ENCODE data around the gene NRG2. TPM values are rescaled to one million over a fixed set of nuclear protein-coding genes. Genes with fewer than 3 reads are reported as not detected.

Gene NRG2
- total RNA-seq, 5 donors from 2014 or later (not counting 1 experiment from before 2014, with no cell fraction given): 0.12 to 0.15 (median 0.12) TPM; not detected in 1

DNA sequence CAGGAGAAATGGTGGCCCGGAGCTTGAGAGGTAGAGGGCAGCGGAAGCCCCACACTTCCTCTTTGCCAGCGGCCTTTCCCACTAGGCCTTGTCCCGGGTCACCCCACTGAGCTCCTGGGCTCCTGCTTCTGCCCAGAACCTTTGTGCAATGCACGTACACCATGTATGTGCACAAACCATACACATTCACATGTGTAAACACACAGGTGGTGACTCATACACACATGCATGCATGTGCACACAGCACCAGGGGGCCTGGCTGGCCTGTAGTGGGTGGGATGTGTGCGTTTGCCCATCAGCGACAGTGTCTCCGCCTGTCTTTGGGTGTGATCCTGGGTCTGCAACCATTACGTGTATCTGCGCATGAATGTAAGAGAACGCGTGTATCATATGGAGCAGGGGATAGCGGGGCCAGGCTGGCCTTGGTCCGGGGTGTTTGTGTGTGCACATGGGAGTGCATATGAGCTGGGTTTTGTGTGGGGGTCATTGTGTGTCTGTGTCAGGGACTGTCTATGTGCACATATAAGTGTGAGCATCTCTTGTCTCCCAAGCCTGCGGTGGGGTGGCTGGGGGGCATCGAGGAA, 203.8 kb downstream of the NRG2 start:
- no peaks in the 10 kb centered on the region for H3K9me3 ChIP-seq

DNA sequence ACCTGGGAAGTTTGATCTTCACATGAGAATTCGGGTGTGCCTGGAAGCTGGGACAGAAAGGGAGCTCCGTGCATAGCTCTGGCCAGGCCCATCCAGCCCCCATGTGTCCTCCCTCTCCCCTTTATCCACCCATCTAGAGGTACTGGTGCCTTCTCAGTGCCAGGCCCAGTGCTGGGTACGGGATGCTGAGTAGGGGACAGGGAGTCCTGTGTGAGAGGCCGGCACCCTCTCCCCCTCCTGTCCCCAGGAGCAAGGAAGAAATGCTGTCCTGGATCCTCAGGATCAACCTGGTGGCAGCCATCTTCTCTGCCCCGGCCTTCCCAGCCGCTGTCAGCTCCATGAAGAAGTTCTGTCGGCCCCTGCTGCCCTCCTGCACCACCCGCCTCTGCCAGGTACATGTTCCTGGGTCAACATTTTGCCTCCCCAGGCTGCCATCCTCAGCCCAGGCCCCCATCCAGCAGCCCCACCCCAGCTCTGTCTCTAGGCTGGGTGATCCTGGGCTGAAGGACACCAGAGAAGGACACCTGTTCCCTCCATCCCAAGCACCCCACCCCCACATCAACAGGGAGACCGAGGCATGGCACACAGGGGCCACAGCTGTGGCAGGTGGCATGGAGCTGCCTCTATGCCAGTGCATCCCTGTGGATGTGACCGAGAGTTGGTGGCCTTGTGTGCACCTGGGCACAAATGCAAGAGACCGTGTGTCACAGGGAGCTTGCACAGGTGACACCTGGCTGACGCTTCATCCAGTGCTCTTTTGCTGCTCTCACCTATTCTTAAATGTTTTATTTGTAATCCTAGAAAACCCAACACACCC, 204.5 kb downstream of the NRG2 start:
- Mint-ChIP-seq H3K4me1 (no peaks in the 10 kb centered on the region), H3K4me3 (no peak overlapping the region), H3K27me3 (peaks cover 31 to 33% of the 10 kb centered on the region in 2 donors), H3K9me3 (no peaks in the 10 kb centered on the region), H3K27ac (no peak overlapping the region), H3K36me3 (no peaks in the 10 kb centered on the region)
- ATAC-seq (replicated peaks in 1 of 4) (no peak), DNase-seq (no peak)
- no peaks in the 10 kb centered on the region for H3K36me3 ChIP-seq (ENCODE audit: control insufficient read depth in 2 of 2, extremely low read depth in 1 of 2, insufficient read depth in 1 of 2, low read length in 1 of 2)
- H3K27me3 ChIP-seq (replicated peaks in 1 of 2; ENCODE audit: control insufficient read depth in 2 of 2, extremely low read depth in 1 of 2, insufficient read depth in 2 of 2, low read length in 1 of 2): peaks cover 0 to 44% of the 10 kb centered on the region in 2 experiments
- CTCF ChIA-PET: interaction anchor here in 1 of 2 donors (0.6 kb wide), 1 partner anchor 308 kb away, joined by 10 read pairs; no protein-coding TSS in a partner anchor
- H3K27ac ChIP-seq (ENCODE audit: low read length): no peak overlapping the region
- H3K9me3 ChIP-seq: no peaks in the 10 kb centered on the region
- WGBS (ENCODE audit: insufficient coverage): 81% methylated on average over 7 of the region's 12 CpGs
- H3K4me1 ChIP-seq (ENCODE audit: control insufficient read depth in 1 of 2, extremely low read depth in 1 of 2, insufficient read depth in 2 of 2, low read length in 2 of 2): no peaks in the 10 kb centered on the region
- H3K4me3 ChIP-seq (ENCODE audit: control insufficient read depth in 1 of 2, extremely low read depth in 1 of 2, low read length in 1 of 2): no peak overlapping the region
- POLR2A ChIA-PET: no interaction called here

More for the DNA sequence above, 203.8 kb downstream of the NRG2 start:
- Histone ChIP-seq H3K27ac (ENCODE audit: low read length) (no peak overlapping the region), H3K4me3 (ENCODE audit: control insufficient read depth in 1 of 2, extremely low read depth in 1 of 2, low read length in 1 of 2) (no peak overlapping the region), H3K36me3 (ENCODE audit: control insufficient read depth in 2 of 2, extremely low read depth in 1 of 2, insufficient read depth in 1 of 2, low read length in 1 of 2) (no peaks in the 10 kb centered on the region), H3K27me3 (replicated peaks in 1 of 2; ENCODE audit: control insufficient read depth in 2 of 2, extremely low read depth in 1 of 2, insufficient read depth in 2 of 2, low read length in 1 of 2) (peaks cover 0 to 41% of the 10 kb centered on the region in 2 experiments), H3K4me1 (ENCODE audit: control insufficient read depth in 1 of 2, extremely low read depth in 1 of 2, insufficient read depth in 2 of 2, low read length in 2 of 2) (no peaks in the 10 kb centered on the region)
- Mint-ChIP-seq H3K4me3 (no peak overlapping the region), H3K27ac (no peak overlapping the region), H3K36me3 (no peaks in the 10 kb centered on the region), H3K27me3 (peaks cover 32 to 33% of the 10 kb centered on the region in 2 donors), H3K4me1 (peaks cover 0 to under 1% (median 0%) of the 10 kb centered on the region in 3 donors), H3K9me3 (no peaks in the 10 kb centered on the region)
- ChIA-PET POLR2A (no interaction called here), CTCF (interaction anchor here in 1 of 2 donors (0.6 kb wide), 1 partner anchor 307 kb away, joined by 10 read pairs; no protein-coding TSS in a partner anchor)
- ATAC-seq (replicated peaks in 1 of 4) (no peak), DNase-seq (no peak)
- 90% methylated on average over 13 of the region's 16 CpGs for WGBS (ENCODE audit: insufficient coverage)

DNA sequence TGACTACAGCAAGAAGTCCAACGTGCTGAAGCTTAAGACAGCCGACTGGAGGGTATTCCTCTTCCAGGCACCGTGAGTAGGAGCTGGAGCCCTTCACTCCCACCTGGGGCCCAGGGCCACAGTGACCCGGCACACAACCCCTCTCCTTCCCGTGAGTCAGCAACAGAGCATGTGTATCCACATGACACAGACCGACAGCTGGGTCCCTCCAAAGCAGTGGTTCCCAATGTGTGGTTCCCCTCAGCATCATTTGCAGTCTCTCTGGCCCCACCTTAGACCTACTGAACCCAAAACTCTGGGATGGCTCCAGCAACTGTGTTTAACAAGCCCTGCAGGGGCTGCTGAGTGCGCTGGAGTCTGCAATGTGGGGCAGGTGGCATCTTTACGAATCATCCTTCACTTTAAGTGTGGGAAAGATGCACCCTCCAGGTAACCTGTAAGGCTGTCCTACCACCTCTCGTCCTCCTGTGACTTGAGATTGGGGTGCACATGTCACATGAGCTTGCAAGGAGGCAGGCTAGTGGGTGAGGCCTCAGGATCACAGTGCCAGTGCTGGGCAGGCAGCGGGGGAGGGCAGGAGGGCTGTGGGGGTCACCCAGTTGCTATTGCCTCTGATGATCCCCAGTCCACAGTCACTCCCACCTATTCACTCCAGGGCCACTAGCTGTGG, 205.3 kb downstream of the NRG2 start:
- Histone ChIP-seq H3K27ac (ENCODE audit: low read length) (no peak overlapping the region), H3K27me3 (replicated peaks in 1 of 2; ENCODE audit: control insufficient read depth in 2 of 2, extremely low read depth in 1 of 2, insufficient read depth in 2 of 2, low read length in 1 of 2) (peaks cover 0 to 44% of the 10 kb centered on the region in 2 experiments), H3K9me3 (no peaks in the 10 kb centered on the region), H3K4me1 (ENCODE audit: control insufficient read depth in 1 of 2, extremely low read depth in 1 of 2, insufficient read depth in 2 of 2, low read length in 2 of 2) (no peaks in the 10 kb centered on the region), H3K36me3 (ENCODE audit: control insufficient read depth in 2 of 2, extremely low read depth in 1 of 2, insufficient read depth in 1 of 2, low read length in 1 of 2) (no peaks in the 10 kb centered on the region), H3K4me3 (ENCODE audit: control insufficient read depth in 1 of 2, extremely low read depth in 1 of 2, low read length in 1 of 2) (no peak overlapping the region)
- ChIA-PET POLR2A (no interaction called here), CTCF (interaction anchor here in 1 of 2 donors (0.6 kb wide), 1 partner anchor 34 kb away, joined by 3 read pairs; no protein-coding TSS in a partner anchor)
- Mint-ChIP-seq H3K4me3 (no peak overlapping the region), H3K9me3 (no peaks in the 10 kb centered on the region), H3K4me1 (no peaks in the 10 kb centered on the region), H3K27ac (no peak overlapping the region), H3K27me3 (peaks cover 28 to 33% of the 10 kb centered on the region in 2 donors), H3K36me3 (no peaks in the 10 kb centered on the region)
- ATAC-seq (replicated peaks in 1 of 4): no peak
- 87% methylated on average over 7 of the region's 10 CpGs for WGBS (ENCODE audit: insufficient coverage)
- no peak for DNase-seq

DNA sequence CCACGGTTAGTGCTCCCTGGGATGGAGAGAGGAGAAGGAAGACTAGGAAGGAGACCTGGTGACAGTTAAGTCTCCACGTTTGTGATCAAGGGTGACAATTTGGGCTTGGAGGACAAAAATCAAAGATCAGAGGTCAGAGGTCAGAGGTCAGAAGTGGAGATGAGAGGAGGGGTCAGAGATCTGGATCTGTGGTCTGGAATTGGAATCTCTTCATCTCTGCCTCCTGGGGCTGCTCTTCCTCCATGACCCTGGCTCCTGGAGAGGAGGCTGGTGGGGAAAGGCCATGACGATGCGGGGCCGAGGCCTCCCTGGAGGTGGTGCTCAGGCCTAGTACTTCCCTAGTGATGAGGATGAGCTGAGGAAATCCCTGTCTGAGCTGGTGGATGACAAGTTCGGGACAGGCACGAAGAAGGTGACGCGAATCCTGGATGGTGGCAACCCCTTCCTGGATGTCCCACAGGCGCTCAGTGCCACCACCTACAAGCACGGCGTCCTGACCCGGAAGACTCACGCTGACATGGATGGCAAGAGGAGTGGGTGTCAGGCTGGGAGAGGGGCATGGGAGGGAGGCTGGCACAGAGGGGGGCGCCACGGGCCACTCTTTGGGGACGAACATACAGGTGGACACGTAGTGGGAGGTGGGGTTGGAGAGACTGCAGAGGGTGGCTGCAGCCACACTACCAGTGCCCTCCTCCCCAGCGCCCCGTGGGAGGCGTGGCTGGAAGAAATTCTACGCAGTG, 206.5 kb downstream of the NRG2 start:
- DNase-seq (no peak), ATAC-seq (replicated peaks in 1 of 4) (no peak)
- Mint-ChIP-seq H3K4me3 (no peak overlapping the region), H3K4me1 (no peaks in the 10 kb centered on the region), H3K27me3 (peaks cover 27 to 32% of the 10 kb centered on the region in 2 donors), H3K9me3 (no peaks in the 10 kb centered on the region), H3K36me3 (no peaks in the 10 kb centered on the region), H3K27ac (no peak overlapping the region)
- ChIA-PET POLR2A (interaction anchor here in 1 of 2 donors (0.7 kb wide), 1 partner anchor 144 kb away, joined by 3 read pairs; no protein-coding TSS in a partner anchor), CTCF (no interaction called here)
- Histone ChIP-seq H3K36me3 (ENCODE audit: control insufficient read depth in 2 of 2, extremely low read depth in 1 of 2, insufficient read depth in 1 of 2, low read length in 1 of 2) (no peaks in the 10 kb centered on the region), H3K4me3 (ENCODE audit: control insufficient read depth in 1 of 2, extremely low read depth in 1 of 2, low read length in 1 of 2) (no peak overlapping the region), H3K9me3 (no peaks in the 10 kb centered on the region), H3K27me3 (replicated peaks in 1 of 2; ENCODE audit: control insufficient read depth in 2 of 2, extremely low read depth in 1 of 2, insufficient read depth in 2 of 2, low read length in 1 of 2) (peaks cover 3 to 37% of the 10 kb centered on the region in 2 experiments), H3K27ac (ENCODE audit: low read length) (no peak overlapping the region), H3K4me1 (ENCODE audit: control insufficient read depth in 1 of 2, extremely low read depth in 1 of 2, insufficient read depth in 2 of 2, low read length in 2 of 2) (no peaks in the 10 kb centered on the region)
- WGBS (ENCODE audit: insufficient coverage): 94% methylated on average over 18 of the region's 22 CpGs

DNA sequence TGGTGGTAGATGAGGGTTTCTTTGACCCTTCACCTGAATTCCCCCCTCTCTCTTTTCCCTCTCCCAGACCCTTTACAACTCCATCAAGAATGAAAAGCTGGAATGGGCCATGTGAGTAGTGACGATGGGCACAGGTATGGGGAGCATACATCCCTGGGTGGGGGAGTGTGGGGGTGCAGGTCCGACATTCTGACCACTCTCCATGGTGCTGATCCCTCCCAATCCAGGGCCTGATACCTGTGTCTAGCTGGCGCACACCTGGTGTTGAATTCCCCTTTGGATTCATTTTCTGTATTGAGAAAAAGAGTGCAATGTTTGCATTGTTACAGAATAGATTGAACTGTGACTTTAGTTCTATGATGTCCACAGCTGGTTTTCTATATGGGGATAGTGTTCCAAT, 207.4 kb downstream of the NRG2 start:
- no peaks in the 10 kb centered on the region for H3K4me1 Mint-ChIP-seq
- ChIA-PET CTCF (no interaction called here), POLR2A (no interaction called here)
- 100% methylated on average over 1 of the region's 3 CpGs for WGBS (ENCODE audit: insufficient coverage)
- ATAC-seq (replicated peaks in 1 of 4) (no peak), DNase-seq (no peak)
- Histone ChIP-seq H3K36me3 (ENCODE audit: control insufficient read depth in 2 of 2, extremely low read depth in 1 of 2, insufficient read depth in 1 of 2, low read length in 1 of 2) (no peaks in the 10 kb centered on the region), H3K27ac (ENCODE audit: low read length) (no peak overlapping the region), H3K27me3 (replicated peaks in 1 of 2; ENCODE audit: control insufficient read depth in 2 of 2, extremely low read depth in 1 of 2, insufficient read depth in 2 of 2, low read length in 1 of 2) (peaks cover 3 to 37% of the 10 kb centered on the region in 2 experiments), H3K9me3 (no peaks in the 10 kb centered on the region), H3K4me3 (ENCODE audit: control insufficient read depth in 1 of 2, extremely low read depth in 1 of 2, low read length in 1 of 2) (no peak overlapping the region), H3K4me1 (ENCODE audit: control insufficient read depth in 1 of 2, extremely low read depth in 1 of 2, insufficient read depth in 2 of 2, low read length in 2 of 2) (no peaks in the 10 kb centered on the region)
- H3K27ac Mint-ChIP-seq: no peak overlapping the region
- peaks cover 27 to 35% of the 10 kb centered on the region in 2 donors for H3K27me3 Mint-ChIP-seq
- H3K4me3 Mint-ChIP-seq: no peak overlapping the region
- no peaks in the 10 kb centered on the region for H3K9me3 Mint-ChIP-seq
- no peaks in the 10 kb centered on the region for H3K36me3 Mint-ChIP-seq

DNA sequence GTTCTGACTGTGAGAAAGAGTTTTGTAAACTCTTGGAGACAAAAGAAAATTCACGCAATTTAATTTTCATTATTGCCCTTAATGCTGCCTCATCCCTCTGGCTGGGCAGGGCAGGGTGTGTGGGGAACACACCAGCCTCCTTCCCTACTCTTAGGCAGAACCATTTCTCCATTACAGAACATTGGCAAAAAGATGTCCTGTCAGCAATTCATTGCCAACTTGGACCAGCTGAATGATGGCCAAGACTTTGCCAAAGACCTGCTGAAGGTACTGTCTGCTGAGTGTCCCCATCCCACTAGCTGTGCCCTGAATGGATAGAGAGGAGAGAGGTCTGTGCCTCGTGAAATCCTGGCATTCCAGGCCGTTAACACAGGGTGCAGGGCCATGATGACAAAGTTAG, 209.6 kb downstream of the NRG2 start:
- H3K36me3 ChIP-seq (ENCODE audit: control insufficient read depth in 2 of 2, extremely low read depth in 1 of 2, insufficient read depth in 1 of 2, low read length in 1 of 2): no peaks in the 10 kb centered on the region
- no peaks in the 10 kb centered on the region for H3K4me1 ChIP-seq (ENCODE audit: control insufficient read depth in 1 of 2, extremely low read depth in 1 of 2, insufficient read depth in 2 of 2, low read length in 2 of 2)
- 29% methylated on average over 2 of the region's 3 CpGs for WGBS (ENCODE audit: insufficient coverage)
- H3K27ac Mint-ChIP-seq: no peak overlapping the region
- H3K27me3 ChIP-seq (replicated peaks in 1 of 2; ENCODE audit: control insufficient read depth in 2 of 2, extremely low read depth in 1 of 2, insufficient read depth in 2 of 2, low read length in 1 of 2): peaks cover 3 to 35% of the 10 kb centered on the region in 2 experiments
- no peak overlapping the region for H3K4me3 ChIP-seq (ENCODE audit: control insufficient read depth in 1 of 2, extremely low read depth in 1 of 2, low read length in 1 of 2)
- DNase-seq (no peak), ATAC-seq (replicated peaks in 1 of 4) (no peak)
- ChIA-PET POLR2A (interaction anchor here in 1 of 2 donors (0.7 kb wide), 1 partner anchor 1275 kb away, joined by 3 read pairs; no protein-coding TSS in a partner anchor), CTCF (no interaction called here)
- no peak overlapping the region for H3K4me3 Mint-ChIP-seq
- H3K4me1 Mint-ChIP-seq: no peaks in the 10 kb centered on the region
- no peaks in the 10 kb centered on the region for H3K36me3 Mint-ChIP-seq
- peaks cover 27 to 35% of the 10 kb centered on the region in 2 donors for H3K27me3 Mint-ChIP-seq
- H3K9me3 Mint-ChIP-seq: peaks cover 0 to 4% (median 0%) of the 10 kb centered on the region in 3 donors
- no peak overlapping the region for H3K27ac ChIP-seq (ENCODE audit: low read length)
- H3K9me3 ChIP-seq: no peaks in the 10 kb centered on the region
